Heart left ventricle (tissue), 13 donors: ENCODE results near the gene EIF5A.

Source experiments
- CTCF ChIP-seq, 12 donors: fragments of 200-600 bp; sonication (generic) in 4 of 12; IDR thresholded peaks; one replicate each; pipeline versions ENCODE4 v1.5.0 to v1.8.0; 2018 to 2022; ENCODE audit warnings: antibody characterized with exemption in 12 of 12, mild to moderate bottlenecking in 5 of 12
- POLR2A ChIP-seq, 2 donors: fragments of 450-650 bp; IDR thresholded peaks; one replicate each; pipeline ENCODE4 v1.6.1; 2017; ENCODE audit warnings: antibody characterized with exemption in 2 of 2, mild to moderate bottlenecking in 2 of 2, moderate library complexity in 2 of 2
- donor health status: ischemic (EF 13 %, LVEDD 7.1; RV severe dilation, severe dysfunction).
- donor health status: DM: no; HTN: yes; CAD: no.
- donor health status: DM: no; HTN: no; CAD: no.
- donor health status: ischemic (EF 25% LVEDD 6.9; RV normal size, moderate dysfunction).
- donor health status: ischemic (EF 25% LVEDD 5.7; RV mildly dilated, moderate dysfunction).
- donor health status: ischemic (EF 35%, LVEDD 5.7; RV mildly dilated, moderate dysfunction).
- donor health status: nonischemic (EF 11% LVEDD 7.7; RV severe dilation, severe dysfunction).
- donor health status: DM: yes; HTN: yes; CAD: no.
- donor health status: PGD.
- donor health status: ischemic (EF 29% LVEDD 5.4; RV normal size, mild dysfunction).
- donor health status: nonischemic (EF 23%, LVEDD 6.1; RV moderate dilation, normal function).

- TF ChIP-seq CTCF (IDR thresholded peaks at IDR 0.05) (no peak), POLR2A (IDR thresholded peaks at IDR 0.05) (no peak)
Observed at GRCh38 chr17:7357381-7357780, 50.0 kb downstream of the EIF5A start.
